ENCODE results near the gene NIPA2. TPM values are rescaled to one million over a fixed set of nuclear protein-coding genes. Genes with fewer than 3 reads are reported as not detected.

NIPA2 gene
- total and polyA plus RNA-seq, 2 of the 8 experiments (the other 6 are each of a cell fraction or from before 2014, with no cell fraction given), result 38.5 to 81.7 TPM

GRCh38 chr15:22819651-22820050 is 18.8 kb upstream of the NIPA2 start:
- CTCF ChIA-PET (ENCODE audit: partially characterized antibody), result interaction anchor here (0.9 to 1.4 kb wide), 2 partner anchors 8 to 133 kb away, joined by 3 to 4 read pairs; no protein-coding TSS in a partner anchor
- Histone ChIP-seq H3K14ac (ENCODE audit: insufficient read length) (no peak overlapping the region), H2BK120ac (replicated peaks; ENCODE audit: low read depth, low read length) (no peak overlapping the region), H3K56ac (replicated peaks; ENCODE audit: insufficient read length, low read depth, low read length) (no peak overlapping the region), H3K18ac (ENCODE audit: extremely low read depth, low read length) (no peak overlapping the region), H2BK15ac (ENCODE audit: low read length) (no peak overlapping the region), H3K9ac (replicated peaks in 1 of 4; ENCODE audit: extremely low read depth in 1 of 4, low read depth in 3 of 4, low read length in 3 of 4) (no peak overlapping the region), H4K5ac (ENCODE audit: insufficient read length, low read depth, low read length) (no peak overlapping the region), H3K4ac (replicated peaks; ENCODE audit: insufficient read length, low read depth, low read length) (no peak overlapping the region), H2BK20ac (ENCODE audit: low read length) (no peak overlapping the region), H3K4me1 (replicated peaks in 1 of 4; ENCODE audit: control insufficient read depth in 3 of 4, insufficient read depth in 4 of 4, low read length in 3 of 4) (no peaks in the 10 kb centered on the region), H3K4me2 (ENCODE audit: insufficient read depth in 1 of 2, low read depth in 2 of 2, low read length in 2 of 2) (no peak overlapping the region), H4K91ac (replicated peaks; ENCODE audit: insufficient read length, low read length) (no peak overlapping the region), H3K79me1 (ENCODE audit: low read depth, low read length) (no peaks in the 10 kb centered on the region), H3K79me2 (ENCODE audit: control insufficient read depth in 1 of 2, insufficient read depth in 2 of 2, low read length in 2 of 2) (no peaks in the 10 kb centered on the region), H3K27me3 (replicated peaks in 1 of 4; ENCODE audit: control insufficient read depth in 3 of 4, extremely low read depth in 1 of 4, insufficient read depth in 3 of 4, low read length in 3 of 4) (no peaks in the 10 kb centered on the region), H3K9me3 (ENCODE audit: insufficient read depth in 2 of 2, low read depth in 1 of 2, low read length in 1 of 2) (no peaks in the 10 kb centered on the region), H3K4me3 (ENCODE audit: extremely low read depth in 1 of 4, insufficient read depth in 2 of 4, low read depth in 3 of 4, low read length in 4 of 4) (no peak overlapping the region), H2BK5ac (ENCODE audit: low read depth, low read length) (no peak overlapping the region), H3K27ac (ENCODE audit: low read depth, low read length) (no peak overlapping the region), H2BK12ac (ENCODE audit: low read depth, low read length) (no peak overlapping the region), H3K36me3 (ENCODE audit: control insufficient read depth in 2 of 4, insufficient read depth in 4 of 4, low read length in 3 of 4) (peaks cover 0 to 7% (median 2%) of the 10 kb centered on the region in 4 experiments; a peak in 3 of 8 replicates), H3K23me2 (ENCODE audit: low read depth, low read length) (no peaks in the 10 kb centered on the region), H4K8ac (ENCODE audit: extremely low read depth, insufficient read depth, low read length) (no peak overlapping the region), H2AFZ (ENCODE audit: low read length) (no peak overlapping the region), H4K20me1 (replicated peaks in 1 of 2; ENCODE audit: control insufficient read depth in 1 of 2, insufficient read depth in 2 of 2, low read length in 2 of 2) (peaks cover 0 to 2% of the 10 kb centered on the region in 2 experiments), H2AK5ac (ENCODE audit: low read depth, low read length) (no peak overlapping the region), H3K23ac (ENCODE audit: insufficient read length) (no peak overlapping the region)
- no peak for FAIRE-seq
- POLR2A ChIA-PET (ENCODE audit: partially characterized antibody), result no interaction called here
- WGBS, 2 experiments (ENCODE audit: extremely low coverage in 1 of 2, insufficient coverage in 1 of 2, insufficient read length in 1 of 2, insufficient replicate concordance in 2 of 2, low coverage in 1 of 2, low lambda C conversion rate in 2 of 2, missing lambda C conversion rate in 1 of 2), result 94% methylated on average over 2 of the region's 2 CpGs; no CpG with 5 or more reads in 1 of the 2 experiments
- DNase-seq (ENCODE audit: low read depth in 1 of 2, low spot score in 2 of 2), result no peak
- TF ChIP-seq SP2 (IDR thresholded peaks at IDR 0.05; ENCODE audit: low read length) (no peak), RBBP5 (IDR thresholded peaks at IDR 0.05; ENCODE audit: borderline replicate concordance, low read depth, low read length) (no peak), POLR2AphosphoS5 (IDR thresholded peaks at IDR 0.05; ENCODE audit: low read depth, low read length) (no peak), NANOG (IDR thresholded peaks at IDR 0.05; ENCODE audit: insufficient read depth, low read depth, low read length, poor library complexity, severe bottlenecking) (no peak), CREB1 (IDR thresholded peaks at IDR 0.05) (no peak), RXRA (IDR thresholded peaks at IDR 0.05; ENCODE audit: insufficient read depth, low read depth, low read length) (no peak), CTCF (IDR thresholded peaks at IDR 0.05; ENCODE audit: control extremely low read depth in 1 of 3, insufficient read depth in 1 of 3, low read depth in 1 of 3, low read length in 3 of 3) (no peak), TBP (IDR thresholded peaks at IDR 0.05; ENCODE audit: low read depth, low read length) (no peak), USF2 (IDR thresholded peaks at IDR 0.05; ENCODE audit: low read length) (no peak), CEBPB (IDR thresholded peaks at IDR 0.05; ENCODE audit: low read depth, low read length) (no peak), POLR2A (IDR thresholded peaks at IDR 0.05; ENCODE audit: control extremely low read depth in 1 of 2, low read depth in 2 of 2, low read length in 2 of 2) (no peak), KDM4A (IDR thresholded peaks at IDR 0.05; ENCODE audit: low read depth, low read length, severe bottlenecking) (no peak)

Measured in H1 (cell line).